ENCODE measurements around the gene PFKFB3. TPM values are rescaled to one million over a fixed set of nuclear protein-coding genes. Genes with fewer than 3 reads are reported as not detected.
"Not testable (repeated sequence)": the region's sequence is repeated elsewhere in the genome, so short reads cannot be mapped to it uniquely, and the experiment has no call there.

PFKFB3 gene
- total RNA-seq, 1 donor from 2014 or later, result 108 TPM

- Mint-ChIP-seq H3K4me1 (peaks cover 40% of the 10 kb centered on the region), H3K27ac (no peak overlapping the region), H3K36me3 (ENCODE audit: low read depth) (peaks cover 13% of the 10 kb centered on the region), H3K4me3 (no peak overlapping the region), H3K27me3 (no peaks in the 10 kb centered on the region), H3K9me3 (no peaks in the 10 kb centered on the region)
- intact Hi-C loops (cut with micrococcal nuclease), result loop anchor here (2.0 to 5.0 kb wide), 3 partner anchors 14 to 45 kb away; no protein-coding TSS in a partner anchor
- DNase-seq, result no peak
Measured at GRCh38 chr10:6186894-6187256, 15.9 kb upstream of the PFKFB3 start.

GRCh38 chr10:6187278-6187677, 15.5 kb upstream of the PFKFB3 start:
- H3K27me3 Mint-ChIP-seq, result no peaks in the 10 kb centered on the region
- H3K36me3 Mint-ChIP-seq (ENCODE audit: low read depth), result peaks cover 16% of the 10 kb centered on the region
- intact Hi-C loops (cut with micrococcal nuclease), result loop anchor here (2.0 to 5.0 kb wide), 3 partner anchors 14 to 45 kb away; no protein-coding TSS in a partner anchor
- H3K27ac Mint-ChIP-seq, result no peak overlapping the region
- peaks cover 42% of the 10 kb centered on the region for H3K4me1 Mint-ChIP-seq
- H3K9me3 Mint-ChIP-seq, result no peaks in the 10 kb centered on the region
- H3K4me3 Mint-ChIP-seq, result no peak overlapping the region
- DNase-seq, result no peak

GRCh38 chr10:6190033-6190432, 12.7 kb upstream of the PFKFB3 start:
- H3K27ac Mint-ChIP-seq; intact Hi-C loops (cut with micrococcal nuclease); DNase-seq; H3K27me3 Mint-ChIP-seq; H3K9me3 Mint-ChIP-seq; H3K4me3 Mint-ChIP-seq: not testable (repeated sequence)
- Mint-ChIP-seq H3K36me3 (ENCODE audit: low read depth) (peaks cover 20% of the 10 kb centered on the region), H3K4me1 (peaks cover 43% of the 10 kb centered on the region)

- Mint-ChIP-seq H3K4me3 (no peak overlapping the region), H3K4me1 (peaks cover 43% of the 10 kb centered on the region), H3K36me3 (ENCODE audit: low read depth) (peaks cover 19% of the 10 kb centered on the region), H3K27ac (no peak overlapping the region), H3K27me3 (no peaks in the 10 kb centered on the region), H3K9me3 (no peaks in the 10 kb centered on the region)
- intact Hi-C loops (cut with micrococcal nuclease), result no loop called here
- no peak for DNase-seq
Measured at GRCh38 chr10:6191147-6191546, 11.6 kb upstream of the PFKFB3 start.

GRCh38 chr10:6191569-6191968, 11.2 kb upstream of the PFKFB3 start:
- intact Hi-C loops (cut with micrococcal nuclease), result no loop called here
- H3K27ac Mint-ChIP-seq, result peak overlapping the region; percentile 20
- H3K36me3 Mint-ChIP-seq (ENCODE audit: low read depth), result peaks cover 19% of the 10 kb centered on the region

GRCh38 chr10:6193342-6193741, 9.4 kb upstream of the PFKFB3 start:
- H3K27me3 Mint-ChIP-seq; DNase-seq; H3K27ac Mint-ChIP-seq; H3K4me3 Mint-ChIP-seq; H3K9me3 Mint-ChIP-seq; intact Hi-C loops (cut with micrococcal nuclease): not testable (repeated sequence)
- Mint-ChIP-seq H3K4me1 (peaks cover 38% of the 10 kb centered on the region), H3K36me3 (ENCODE audit: low read depth) (peaks cover 21% of the 10 kb centered on the region)

More at GRCh38 chr10:6191569-6191968, 11.2 kb upstream of the PFKFB3 start:
- no peak for DNase-seq
- H3K4me3 Mint-ChIP-seq, result no peak overlapping the region
- no peaks in the 10 kb centered on the region for H3K27me3 Mint-ChIP-seq
- H3K4me1 Mint-ChIP-seq, result peaks cover 42% of the 10 kb centered on the region
- no peaks in the 10 kb centered on the region for H3K9me3 Mint-ChIP-seq

- intact Hi-C loops (cut with micrococcal nuclease), result no loop called here
- H3K9me3 Mint-ChIP-seq, result no peaks in the 10 kb centered on the region
- no peak for DNase-seq
- peak overlapping the region; percentile 29 for H3K27ac Mint-ChIP-seq
- H3K4me1 Mint-ChIP-seq, result peaks cover 42% of the 10 kb centered on the region
- H3K27me3 Mint-ChIP-seq, result no peaks in the 10 kb centered on the region
- H3K4me3 Mint-ChIP-seq, result no peak overlapping the region
- H3K36me3 Mint-ChIP-seq (ENCODE audit: low read depth), result peaks cover 25% of the 10 kb centered on the region
Measured at GRCh38 chr10:6194311-6194710, 8.4 kb upstream of the PFKFB3 start.

- Mint-ChIP-seq H3K9me3 (no peaks in the 10 kb centered on the region), H3K36me3 (ENCODE audit: low read depth) (peaks cover 24% of the 10 kb centered on the region), H3K4me3 (no peak overlapping the region), H3K4me1 (peaks cover 48% of the 10 kb centered on the region), H3K27me3 (no peaks in the 10 kb centered on the region), H3K27ac (peak overlapping the region; percentile 56)
- intact Hi-C loops (cut with micrococcal nuclease), result no loop called here
- no peak for DNase-seq
Measured at GRCh38 chr10:6195376-6195775, 7.4 kb upstream of the PFKFB3 start.

GRCh38 chr10:6195846-6196245, 6.9 kb upstream of the PFKFB3 start:
- no peaks in the 10 kb centered on the region for H3K9me3 Mint-ChIP-seq
- H3K27ac Mint-ChIP-seq, result no peak overlapping the region
- H3K4me3 Mint-ChIP-seq, result no peak overlapping the region
- no peak for DNase-seq
- peaks cover 24% of the 10 kb centered on the region for H3K36me3 Mint-ChIP-seq (ENCODE audit: low read depth)
- intact Hi-C loops (cut with micrococcal nuclease), result no loop called here
- no peaks in the 10 kb centered on the region for H3K27me3 Mint-ChIP-seq
- peaks cover 50% of the 10 kb centered on the region for H3K4me1 Mint-ChIP-seq

- H3K27ac Mint-ChIP-seq; H3K4me3 Mint-ChIP-seq; DNase-seq; H3K9me3 Mint-ChIP-seq; H3K27me3 Mint-ChIP-seq; intact Hi-C loops (cut with micrococcal nuclease): not testable (repeated sequence)
- H3K4me1 Mint-ChIP-seq, result peaks cover 50% of the 10 kb centered on the region
- peaks cover 24% of the 10 kb centered on the region for H3K36me3 Mint-ChIP-seq (ENCODE audit: low read depth)
Measured at GRCh38 chr10:6196524-6196923, 6.2 kb upstream of the PFKFB3 start.

- Mint-ChIP-seq H3K9me3 (no peaks in the 10 kb centered on the region), H3K4me3 (no peak overlapping the region), H3K27me3 (no peaks in the 10 kb centered on the region), H3K4me1 (peaks cover 51% of the 10 kb centered on the region), H3K36me3 (ENCODE audit: low read depth) (peaks cover 17% of the 10 kb centered on the region), H3K27ac (no peak overlapping the region)
- DNase-seq, result no peak
- intact Hi-C loops (cut with micrococcal nuclease), result no loop called here
Measured at GRCh38 chr10:6197321-6197720, 5.4 kb upstream of the PFKFB3 start.

- intact Hi-C loops (cut with micrococcal nuclease), result no loop called here
- no peak for DNase-seq
- Mint-ChIP-seq H3K27me3 (no peaks in the 10 kb centered on the region), H3K36me3 (ENCODE audit: low read depth) (peaks cover 16% of the 10 kb centered on the region), H3K9me3 (no peaks in the 10 kb centered on the region), H3K27ac (no peak overlapping the region), H3K4me3 (no peak overlapping the region), H3K4me1 (peaks cover 49% of the 10 kb centered on the region)
Measured at GRCh38 chr10:6198171-6198570, 4.6 kb upstream of the PFKFB3 start.

GRCh38 chr10:6199131-6199733, 3.5 kb upstream of the PFKFB3 start:
- DNase-seq, result no peak
- Mint-ChIP-seq H3K36me3 (ENCODE audit: low read depth) (peaks cover 12% of the 10 kb centered on the region), H3K27me3 (no peaks in the 10 kb centered on the region), H3K9me3 (no peaks in the 10 kb centered on the region), H3K27ac (no peak overlapping the region), H3K4me3 (peak overlapping the region; percentile 11), H3K4me1 (peaks cover 43% of the 10 kb centered on the region)
- intact Hi-C loops (cut with micrococcal nuclease), result no loop called here

GRCh38 chr10:6200440-6200733, 2.3 kb upstream of the PFKFB3 start:
- Mint-ChIP-seq H3K4me1 (peaks cover 47% of the 10 kb centered on the region), H3K9me3 (no peaks in the 10 kb centered on the region), H3K27me3 (no peaks in the 10 kb centered on the region), H3K27ac (peak overlapping the region; percentile 92), H3K36me3 (ENCODE audit: low read depth) (peaks cover 21% of the 10 kb centered on the region), H3K4me3 (peak overlapping the region; percentile 86)
- intact Hi-C loops (cut with micrococcal nuclease), result loop anchor here (1.0 to 5.0 kb wide), 6 partner anchors 14 to 467 kb away; partner anchors contain the start of gene PRKCQ
- no peak for DNase-seq
